Measurements from ENCODE around the gene ZNF345.

ZNF345 gene

DNA sequence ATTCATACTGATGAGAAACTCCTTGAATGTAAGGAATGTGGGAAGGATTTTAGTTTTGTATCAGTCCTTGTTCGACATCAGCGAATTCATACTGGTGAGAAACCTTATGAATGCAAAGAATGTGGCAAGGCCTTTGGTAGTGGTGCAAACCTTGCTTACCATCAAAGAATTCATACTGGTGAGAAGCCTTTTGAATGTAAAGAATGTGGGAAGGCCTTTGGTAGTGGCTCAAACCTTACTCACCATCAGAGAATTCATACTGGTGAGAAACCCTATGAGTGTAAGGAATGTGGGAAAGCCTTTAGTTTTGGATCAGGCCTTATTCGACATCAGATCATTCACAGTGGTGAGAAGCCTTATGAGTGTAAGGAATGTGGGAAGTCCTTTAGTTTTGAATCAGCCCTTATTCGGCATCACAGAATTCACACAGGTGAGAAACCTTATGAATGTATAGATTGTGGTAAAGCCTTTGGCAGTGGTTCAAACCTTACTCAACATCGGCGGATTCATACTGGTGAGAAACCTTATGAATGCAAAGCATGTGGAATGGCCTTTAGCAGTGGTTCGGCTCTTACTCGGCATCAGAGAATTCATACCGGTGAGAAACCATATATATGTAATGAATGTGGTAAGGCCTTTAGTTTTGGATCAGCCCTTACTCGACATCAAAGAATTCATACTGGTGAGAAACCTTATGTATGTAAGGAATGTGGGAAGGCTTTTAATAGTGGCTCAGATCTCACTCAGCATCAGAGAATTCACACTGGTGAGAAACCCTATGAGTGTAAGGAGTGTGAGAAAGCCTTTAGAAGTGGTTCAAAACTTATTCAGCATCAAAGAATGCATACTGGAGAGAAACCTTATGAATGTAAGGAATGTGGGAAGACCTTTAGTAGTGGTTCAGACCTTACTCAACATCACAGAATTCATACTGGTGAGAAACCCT lies 26.6 kb downstream of the ZNF345 start:
- H3K27ac Mint-ChIP-seq = no peak overlapping the region
- H3K4me3 Mint-ChIP-seq = no peak overlapping the region
- H3K36me3 Mint-ChIP-seq = peaks cover 52% of the 10 kb centered on the region
- peaks cover 31% of the 10 kb centered on the region for H3K9me3 Mint-ChIP-seq (ENCODE audit: low read depth)
- no peaks in the 10 kb centered on the region for H3K27me3 Mint-ChIP-seq
- H3K4me1 Mint-ChIP-seq (ENCODE audit: low read depth) = no peaks in the 10 kb centered on the region

DNA sequence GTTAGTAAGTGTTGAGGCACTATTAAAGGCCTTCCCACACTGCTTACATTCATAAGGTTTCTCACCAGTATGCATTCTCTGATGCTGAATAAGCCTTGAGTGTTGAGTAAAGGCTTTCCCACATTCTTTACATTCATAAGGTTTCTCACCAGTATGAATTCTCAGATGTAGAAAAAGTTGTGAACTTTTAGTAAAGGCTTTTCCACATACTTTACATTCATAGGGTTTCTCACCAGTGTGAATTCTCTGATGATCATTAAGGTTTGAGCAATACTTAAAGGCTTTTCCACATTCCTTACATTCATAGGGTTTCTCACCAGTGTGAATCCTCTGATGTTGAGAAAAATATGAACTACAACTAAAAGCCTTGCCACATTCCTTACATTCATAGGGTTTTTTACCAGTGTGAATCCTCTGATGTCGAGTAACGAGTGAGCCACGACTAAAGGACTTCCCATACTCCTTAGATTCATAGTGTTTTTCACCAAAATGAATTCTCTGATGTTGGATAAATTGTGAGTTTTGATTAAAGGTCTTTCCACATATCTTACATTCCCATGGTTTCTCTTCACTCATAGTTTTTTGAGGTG lies 41.2 kb downstream of the ZNF345 start:
- Mint-ChIP-seq H3K4me1 (ENCODE audit: low read depth) (no peaks in the 10 kb centered on the region), H3K27me3 (no peaks in the 10 kb centered on the region), H3K27ac (no peak overlapping the region), H3K4me3 (no peak overlapping the region), H3K9me3 (ENCODE audit: low read depth) (peaks cover 44% of the 10 kb centered on the region), H3K36me3 (peaks cover 63% of the 10 kb centered on the region)

- no peak overlapping the region for H3K4me3 Mint-ChIP-seq
- H3K4me1 Mint-ChIP-seq (ENCODE audit: low read depth) = no peaks in the 10 kb centered on the region
- H3K27me3 Mint-ChIP-seq = no peaks in the 10 kb centered on the region
- H3K27ac Mint-ChIP-seq = no peak overlapping the region
- H3K9me3 Mint-ChIP-seq (ENCODE audit: low read depth) = peaks cover 48% of the 10 kb centered on the region
- peaks cover 74% of the 10 kb centered on the region for H3K36me3 Mint-ChIP-seq
Observed at GRCh38 chr19:36894849-36895383, 44.2 kb downstream of the ZNF345 start.

DNA sequence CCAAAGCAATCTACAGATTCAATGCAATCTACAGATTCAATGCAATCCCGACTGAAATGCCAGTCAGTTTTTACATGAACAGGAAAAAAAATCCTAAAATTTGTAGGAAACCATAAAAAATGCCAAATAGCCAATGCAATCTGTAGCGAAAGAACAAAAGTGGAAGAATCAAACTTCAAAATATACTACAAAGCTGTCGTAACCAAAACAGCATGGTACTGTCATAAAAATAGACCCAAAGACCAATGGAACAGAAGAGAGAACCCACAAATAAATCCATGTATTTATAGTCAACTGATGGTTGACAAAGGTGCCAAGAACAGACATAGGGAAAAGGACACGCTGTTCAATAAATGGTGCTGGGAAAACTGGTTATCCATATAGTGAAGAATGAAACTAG lies 47.7 kb downstream of the ZNF345 start:
- no peaks in the 10 kb centered on the region for H3K27me3 Mint-ChIP-seq
- peaks cover 40% of the 10 kb centered on the region for H3K9me3 Mint-ChIP-seq (ENCODE audit: low read depth)
- H3K27ac Mint-ChIP-seq = no peak overlapping the region
- peaks cover 71% of the 10 kb centered on the region for H3K36me3 Mint-ChIP-seq
- H3K4me3 Mint-ChIP-seq = no peak overlapping the region
- no peaks in the 10 kb centered on the region for H3K4me1 Mint-ChIP-seq (ENCODE audit: low read depth)

- H3K36me3 Mint-ChIP-seq = peaks cover 44% of the 10 kb centered on the region
- peaks cover 37% of the 10 kb centered on the region for H3K4me1 Mint-ChIP-seq (ENCODE audit: low read depth)
- H3K9me3 Mint-ChIP-seq (ENCODE audit: low read depth) = peaks cover 19% of the 10 kb centered on the region
- no peaks in the 10 kb centered on the region for H3K27me3 Mint-ChIP-seq
- H3K27ac Mint-ChIP-seq = peak within 1 kb of the TSS; percentile 92
- peak within 1 kb of the TSS; percentile 92 for H3K4me3 Mint-ChIP-seq
Observed at GRCh38 chr19:36915992-36916830, 65.5 kb downstream of the ZNF345 start, which contains the start of the genes ZNF568 and ZNF829. TSS of gene ZNF568 (plus strand) at chr19:36916332. CDS start at chr19:36922771, 6,439 bp downstream. TSS of gene ZNF829 (minus strand) at chr19:36916291. CDS start at chr19:36915167, 1,124 bp downstream.

DNA sequence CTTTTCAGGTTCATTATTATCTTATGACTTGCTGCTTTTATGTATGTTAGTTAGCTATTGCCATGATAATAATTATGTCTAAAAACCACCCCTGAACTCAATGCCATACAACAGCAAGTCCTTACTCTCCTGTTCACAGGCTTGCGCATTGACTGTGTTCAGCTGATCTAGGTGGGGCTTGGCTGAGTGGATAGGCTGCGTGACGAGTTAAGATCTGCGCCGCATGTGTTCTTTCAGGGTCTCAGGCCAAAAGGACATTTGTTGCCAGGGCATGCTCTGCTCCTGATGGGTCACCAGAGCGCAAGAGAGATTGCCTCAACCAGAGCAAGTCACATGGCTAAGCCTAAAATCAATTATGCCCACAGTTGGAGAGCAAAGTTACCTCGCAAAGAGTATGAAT lies 66.3 kb downstream of the ZNF345 start:
- Mint-ChIP-seq H3K36me3 (peaks cover 44% of the 10 kb centered on the region), H3K27ac (peak overlapping the region; percentile 92), H3K27me3 (no peaks in the 10 kb centered on the region), H3K9me3 (ENCODE audit: low read depth) (peaks cover 19% of the 10 kb centered on the region), H3K4me3 (peak overlapping the region; percentile 92), H3K4me1 (ENCODE audit: low read depth) (peaks cover 37% of the 10 kb centered on the region)

DNA sequence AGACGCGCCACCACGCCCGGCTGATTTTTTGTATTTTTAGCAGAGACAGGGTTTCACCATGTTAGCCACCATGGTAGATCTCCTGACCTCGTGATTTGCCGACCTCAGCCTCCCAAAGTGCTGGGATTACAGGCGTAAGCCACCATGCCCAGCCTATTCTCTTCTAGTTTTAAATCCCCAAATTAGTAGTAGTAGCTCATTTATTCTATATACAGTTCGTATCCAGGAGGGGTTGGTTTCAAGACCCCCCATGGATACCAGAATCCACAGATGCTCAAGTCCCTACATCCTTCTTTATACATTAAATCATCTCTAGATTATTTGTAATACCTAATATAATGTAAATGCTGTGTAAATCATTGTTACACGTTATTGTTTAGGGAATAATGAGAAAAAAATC lies 67.4 kb downstream of the ZNF345 start:
- H3K4me3 Mint-ChIP-seq = peak overlapping the region; percentile 92
- H3K4me1 Mint-ChIP-seq (ENCODE audit: low read depth) = peaks cover 37% of the 10 kb centered on the region
- H3K9me3 Mint-ChIP-seq (ENCODE audit: low read depth) = peaks cover 24% of the 10 kb centered on the region
- peaks cover 51% of the 10 kb centered on the region for H3K36me3 Mint-ChIP-seq
- H3K27me3 Mint-ChIP-seq = no peaks in the 10 kb centered on the region
- H3K27ac Mint-ChIP-seq = no peak overlapping the region
